Stimulated activated naive CD8-positive, alpha-beta T cell treated with anti-CD3 and anti-CD28 coated beads, Interleukin-15, Interleukin-2, amounts not matched to agents 100 U/mL and 50 U/mL, for 24 hours (primary cell): ENCODE results near the gene RBBP8NL.

ENCODE experiments used
- ATAC-seq: fragments of 150-1000 bp; cut with Tn5 transposase; one replicate; pipeline ENCODE4 v1.10.0; 2021
- DNase-seq: peaks from one replicate; pipeline ENCODE4 v3.0.0; 2021

The RBBP8NL gene

DNA sequence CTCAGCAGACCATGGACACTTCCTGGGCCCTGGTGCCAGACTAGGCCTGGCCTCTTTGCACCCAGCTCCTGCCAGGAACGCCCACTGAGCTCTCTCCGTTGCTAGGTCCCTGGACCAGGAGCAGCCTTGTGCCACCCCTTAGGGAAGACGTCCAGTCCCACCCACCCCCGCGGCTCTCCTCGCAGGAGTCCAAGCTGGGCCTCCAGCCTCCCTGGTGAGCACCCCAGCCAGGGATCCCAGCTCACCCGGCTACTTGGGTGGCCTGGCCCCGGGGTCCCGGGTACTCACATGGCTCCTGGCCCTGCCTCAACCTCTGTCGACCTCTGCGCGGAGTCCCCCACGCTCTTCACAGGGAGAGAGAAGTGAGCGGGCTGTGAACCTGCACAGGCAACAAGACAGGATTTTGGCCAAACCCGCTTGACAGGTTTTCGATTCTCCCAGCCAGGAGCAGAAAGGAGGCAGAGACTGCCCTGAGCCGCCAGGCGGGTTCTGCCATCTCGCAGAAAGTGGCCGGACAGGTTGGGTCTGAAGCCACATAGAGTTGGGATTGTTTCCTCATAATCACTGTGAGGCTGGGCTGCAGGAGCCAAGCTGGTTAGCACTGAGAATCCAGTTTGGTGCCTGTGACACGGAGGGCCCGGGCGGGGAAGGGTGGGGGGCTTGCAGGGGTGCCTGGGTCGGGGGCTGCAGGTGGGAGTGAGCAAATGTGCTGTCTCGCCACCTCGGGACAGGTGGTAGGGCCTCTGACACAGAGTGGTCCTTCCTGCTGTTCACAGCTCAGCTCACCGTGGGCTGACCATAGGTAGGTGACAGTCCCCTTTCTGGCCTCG, at the start of gene RBBP8NL:
Gene RBBP8NL (minus strand): TSS at position 368 of the 830 bp plus-strand sequence. CDS start 7,892 bp downstream, outside the sequence.
- no peak for DNase-seq

GRCh38 chr20:62476056-62476838, 48.9 kb upstream of the RBBP8NL start:
- no peak for ATAC-seq
- DNase-seq: no peak

More for the DNA sequence above, at the start of gene RBBP8NL:
- no peak for ATAC-seq

- DNase-seq (no peak), ATAC-seq (no peak)
Measured at GRCh38 chr20:62475772-62476055, 48.4 kb upstream of the RBBP8NL start, which contains the start of gene GATA5. TSS of gene GATA5 (minus strand) at chr20:62475995. CDS start at chr20:62475521, 474 bp downstream.

DNA sequence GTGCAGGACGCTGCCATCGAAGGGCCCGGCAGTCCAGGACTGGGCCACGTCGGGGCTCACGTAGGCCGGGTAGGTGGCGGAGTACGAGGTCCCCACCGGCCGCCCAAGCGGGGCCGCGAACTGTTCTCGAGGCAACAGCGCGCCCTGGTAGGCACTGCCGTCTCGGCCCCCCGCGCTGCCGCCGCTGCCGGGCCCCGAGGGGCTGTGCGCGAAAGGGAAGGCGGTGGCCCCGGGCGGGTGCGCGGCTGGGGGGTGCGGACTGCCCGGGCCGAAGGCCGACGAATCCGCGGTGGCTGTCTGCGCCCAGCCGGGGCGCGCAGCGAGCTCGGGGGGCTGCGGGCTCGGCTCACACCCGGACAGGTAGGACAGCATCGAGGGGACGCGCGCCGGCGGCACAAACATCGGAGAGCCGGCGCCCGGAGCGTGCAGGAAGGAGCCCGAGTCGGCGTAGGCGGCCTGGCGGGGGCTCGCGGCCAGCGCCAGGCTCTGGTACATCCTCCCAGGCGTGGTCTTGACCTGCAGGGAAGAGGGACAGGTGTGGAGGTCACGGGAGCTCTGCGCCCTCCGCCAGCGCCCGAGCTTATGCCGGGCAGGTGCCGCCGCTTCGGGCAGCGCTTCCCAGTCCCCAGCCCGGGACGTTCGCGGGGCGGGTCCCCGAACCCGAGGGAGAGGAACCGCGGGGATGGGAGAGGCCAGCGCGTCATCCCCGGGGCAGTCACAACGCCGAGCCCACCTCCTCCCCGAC, 47.9 kb upstream of the RBBP8NL start:
- no peak for ATAC-seq
- no peak for DNase-seq

DNA sequence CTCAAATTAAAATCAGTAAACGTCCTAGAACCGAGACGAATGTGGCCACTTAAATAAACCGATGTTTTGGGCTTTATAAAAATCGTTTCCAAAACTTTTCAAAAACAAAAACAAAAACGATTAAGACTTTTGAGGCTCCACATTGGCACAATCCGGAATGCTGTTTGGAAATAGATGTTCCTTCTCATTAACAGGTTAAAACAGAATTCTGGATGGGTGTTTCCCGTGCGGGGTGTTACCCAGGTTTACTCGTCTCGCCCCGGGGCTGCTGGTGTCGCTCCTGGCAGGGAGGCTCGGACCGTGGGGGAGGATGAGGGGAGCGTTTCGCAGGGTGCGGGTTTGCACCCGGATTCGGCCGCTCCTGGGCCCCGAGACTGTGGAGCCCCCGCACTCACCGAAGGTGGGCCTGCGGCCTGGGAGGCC, 47.3 kb upstream of the RBBP8NL start:
- DNase-seq: no peak
- ATAC-seq: no peak

DNA sequence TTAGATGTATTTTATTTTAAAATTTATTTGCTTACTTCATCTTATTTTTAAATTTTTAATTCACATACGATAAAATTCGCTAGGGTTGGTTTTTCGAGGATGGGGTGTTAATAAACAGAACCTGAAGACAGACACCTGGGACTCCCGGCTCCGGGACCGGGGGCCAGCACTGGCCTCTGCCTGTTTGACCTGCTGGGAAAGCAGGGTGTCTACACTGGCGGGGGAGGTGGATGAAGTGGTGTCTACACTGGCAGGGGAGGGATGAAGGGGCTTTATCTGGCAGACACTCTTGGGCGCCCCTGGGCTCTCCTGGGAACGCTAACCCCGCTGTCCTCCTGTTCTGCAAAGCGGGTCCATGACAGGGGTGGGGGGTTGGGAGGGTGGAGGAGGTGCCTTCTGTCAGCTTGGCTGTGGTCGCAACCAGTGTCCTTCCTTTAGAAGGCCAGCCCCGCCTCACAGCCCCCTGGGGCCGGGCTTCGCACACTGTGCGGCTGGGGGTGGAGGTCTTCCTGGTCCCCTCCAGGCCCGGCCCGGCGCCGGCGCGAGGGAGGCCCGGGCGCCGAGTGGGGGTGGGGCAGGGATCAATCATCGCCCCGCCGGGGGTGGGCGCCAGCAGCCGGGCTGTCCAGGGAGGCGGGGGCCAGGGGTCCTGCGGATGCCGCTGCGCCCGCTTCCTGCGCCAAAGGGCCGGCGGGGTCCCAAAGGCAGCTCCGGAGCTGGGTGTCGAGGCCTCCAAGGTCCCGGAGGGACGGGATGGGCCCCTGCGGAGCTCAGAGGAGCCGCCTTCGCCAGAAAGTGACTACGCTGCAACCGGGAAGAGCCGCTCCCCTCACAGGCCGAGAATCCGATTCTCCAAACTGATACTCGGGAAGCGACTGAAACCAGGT, 46.6 kb upstream of the RBBP8NL start:
- DNase-seq: no peak
- ATAC-seq: no peak

- DNase-seq (no peak), ATAC-seq (no peak)
Measured at GRCh38 chr20:62472941-62473585, 45.7 kb upstream of the RBBP8NL start.

GRCh38 chr20:62472138-62472940, 45.0 kb upstream of the RBBP8NL start:
- ATAC-seq (no peak), DNase-seq (no peak)

GRCh38 chr20:62470459-62470858, 43.1 kb upstream of the RBBP8NL start:
- no peak for ATAC-seq
- no peak for DNase-seq

GRCh38 chr20:62470001-62470400, 42.7 kb upstream of the RBBP8NL start:
- no peak for DNase-seq
- ATAC-seq: no peak

DNA sequence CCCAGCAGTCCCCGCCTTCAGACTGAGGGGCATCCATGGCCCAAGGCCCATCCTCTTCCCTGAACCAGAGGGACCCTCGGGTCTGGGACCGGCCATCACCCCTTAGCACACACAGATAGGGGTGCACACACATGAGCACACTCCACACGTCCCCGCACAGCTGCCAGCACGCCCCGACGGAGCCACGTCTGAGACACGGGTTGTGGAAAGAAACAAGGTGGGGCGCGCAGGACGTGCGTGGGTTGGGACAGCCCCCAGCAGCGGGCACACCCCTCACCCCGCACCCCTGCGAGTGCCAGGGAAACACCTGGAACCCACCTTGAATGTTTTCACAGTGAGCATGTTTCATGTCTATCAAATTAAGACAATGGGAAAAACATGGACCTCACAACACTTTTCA, 42.0 kb upstream of the RBBP8NL start:
- no peak for ATAC-seq
- no peak for DNase-seq

DNA sequence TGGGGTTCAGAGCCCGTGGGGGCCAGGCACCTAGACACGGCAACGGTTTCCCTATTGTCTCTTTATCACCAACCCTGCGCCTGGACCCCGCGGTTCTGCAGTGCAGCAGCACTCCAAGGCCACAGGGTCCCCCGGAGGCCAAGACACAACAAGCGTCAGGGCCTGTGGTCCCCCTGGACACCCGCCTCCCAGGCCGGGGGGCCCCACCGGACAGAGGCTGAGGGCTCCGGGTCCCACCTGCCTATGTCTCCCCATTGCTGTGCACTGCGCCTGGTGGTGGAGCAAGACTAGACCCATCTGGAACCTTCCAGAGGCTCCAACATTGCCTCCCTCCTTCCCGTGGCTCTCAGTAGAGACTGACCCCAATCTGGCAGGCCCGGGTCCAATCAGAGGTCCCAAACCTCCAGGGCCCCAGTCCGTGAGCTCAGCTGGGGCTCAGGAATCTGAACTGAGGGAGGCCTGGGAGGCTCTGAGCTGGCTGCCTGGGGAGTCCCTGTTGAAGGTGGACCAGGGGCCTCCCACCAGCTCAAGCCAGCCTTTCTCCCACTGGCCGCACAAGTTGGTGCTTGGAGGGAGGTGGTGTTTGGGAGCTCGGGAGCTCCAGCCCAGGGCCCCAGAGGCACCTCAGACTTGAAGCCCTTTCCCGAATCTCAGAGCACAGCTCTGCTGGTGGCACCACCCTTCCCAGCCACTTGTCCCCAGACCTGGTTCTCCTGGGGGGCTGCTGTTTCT, 39.6 kb upstream of the RBBP8NL start:
- DNase-seq: no peak
- no peak for ATAC-seq

DNA sequence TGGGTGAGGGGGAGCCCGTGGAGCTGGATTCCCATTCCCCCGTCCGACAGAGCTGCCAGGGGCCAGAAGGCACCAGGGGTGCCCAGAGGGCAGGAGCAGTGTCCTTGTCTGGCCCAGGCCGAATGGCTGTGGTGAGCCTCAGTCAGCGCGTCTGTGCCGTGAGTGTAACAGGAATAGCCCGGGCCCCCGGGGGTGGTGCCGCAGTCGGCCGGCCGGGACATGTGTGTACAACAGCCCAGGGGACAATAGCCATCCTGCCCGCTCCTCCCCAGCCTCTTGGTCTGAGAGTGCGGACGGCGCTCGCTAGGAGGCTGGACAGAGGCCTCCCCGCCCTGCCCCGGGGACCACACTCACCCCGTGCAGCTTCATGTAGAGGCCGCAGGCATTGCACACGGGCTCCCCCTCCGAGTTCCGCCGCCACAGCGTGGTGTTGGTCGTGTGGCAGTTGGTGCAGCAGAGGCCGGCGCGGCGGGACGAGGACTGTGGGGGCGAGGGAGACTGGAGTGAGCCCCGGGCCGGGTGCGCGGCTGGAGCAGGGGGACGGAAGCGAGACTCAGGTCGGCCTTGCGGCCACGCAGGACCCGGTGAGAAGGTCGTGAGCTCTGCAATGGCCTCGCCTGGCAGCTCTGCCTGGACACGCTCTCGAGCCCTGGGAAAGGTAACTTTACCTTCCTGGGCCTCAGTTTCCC, 38.9 kb upstream of the RBBP8NL start:
- DNase-seq: no peak
- ATAC-seq: no peak

- ATAC-seq: no peak
- no peak for DNase-seq
Measured at GRCh38 chr20:62464990-62465389, 37.7 kb upstream of the RBBP8NL start.

DNA sequence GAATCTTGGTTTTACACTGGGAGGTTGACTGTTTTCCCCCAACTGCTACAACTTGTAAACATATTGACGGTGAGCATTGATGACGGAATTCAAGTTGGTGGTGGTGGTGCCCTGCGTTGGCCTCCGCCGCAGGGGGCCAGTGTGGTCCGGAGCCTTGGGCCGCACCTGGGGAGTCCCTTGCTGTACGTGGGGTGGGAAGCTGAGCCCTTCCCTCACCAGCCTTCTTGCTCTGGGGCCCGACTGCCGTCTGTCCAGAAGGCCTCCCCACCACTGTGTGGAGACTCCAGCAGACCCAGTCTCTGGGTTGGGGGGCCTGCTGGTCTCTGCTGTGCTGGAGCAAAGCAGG, 37.1 kb upstream of the RBBP8NL start:
- DNase-seq: no peak
- ATAC-seq: no peak

GRCh38 chr20:62463651-62464424, 36.5 kb upstream of the RBBP8NL start:
- DNase-seq (no peak), ATAC-seq (no peak)

DNA sequence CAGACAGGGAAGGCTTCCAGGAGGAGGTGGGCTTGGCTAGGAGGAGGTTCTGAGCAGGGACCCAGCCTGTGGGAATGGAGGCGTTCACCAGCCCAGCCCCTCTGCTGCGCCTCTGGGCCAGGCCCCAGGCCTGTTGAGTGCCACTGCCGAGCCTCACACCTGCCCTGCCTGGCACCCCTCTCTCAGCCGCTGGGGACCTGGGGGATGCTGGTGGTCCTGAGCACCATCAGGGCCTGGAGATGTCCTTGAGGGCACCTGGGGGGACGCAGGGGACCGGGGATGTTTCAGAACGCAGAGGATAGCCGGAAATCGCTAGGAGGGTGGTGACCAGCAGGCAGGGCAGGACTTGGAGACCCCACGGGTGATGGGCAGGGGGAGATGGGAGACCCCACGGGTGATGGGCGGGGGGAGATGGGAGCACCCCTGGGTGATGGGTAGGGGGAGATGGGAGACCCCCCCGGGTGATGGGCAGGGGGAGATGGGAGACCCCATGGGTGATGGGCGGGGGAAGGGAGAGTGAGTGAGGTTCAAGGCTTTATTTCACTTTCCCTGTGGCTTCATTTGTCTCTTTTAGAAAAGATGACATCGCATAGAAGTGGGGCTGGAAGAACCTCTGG, 35.7 kb upstream of the RBBP8NL start:
- ATAC-seq (no peak), DNase-seq (no peak)

GRCh38 chr20:62461834-62462233, 34.5 kb upstream of the RBBP8NL start:
- ATAC-seq: no peak
- DNase-seq: no peak
